T-helper 1 cell treated with Interleukin-12 subunit alpha and Interleukin-12 subunit beta and Interleukin-4 antibody, amounts not matched to agents 30 ng/mL and 1 ng/mL, for 36 hours (primary cell): Measurements from ENCODE around the gene DSCAML1. TPM values are rescaled to one million over a fixed set of nuclear protein-coding genes. Genes with fewer than 3 reads are reported as not detected.

ENCODE experiments used
- intact Hi-C: fragments of 100-400 bp; cut with micrococcal nuclease; formaldehyde crosslinking; loops from one replicate; pipeline ENCODE4 v1.15.1; 2024
- total RNA-seq: library from RNA; stranded (reverse); gene quantifications from 2 replicates; pipeline ENCODE4 v1.2.3, GENCODE V29; 2022

DSCAML1 gene
- total RNA-seq, 1 donor from 2014 or later, result 0.27 TPM

DNA sequence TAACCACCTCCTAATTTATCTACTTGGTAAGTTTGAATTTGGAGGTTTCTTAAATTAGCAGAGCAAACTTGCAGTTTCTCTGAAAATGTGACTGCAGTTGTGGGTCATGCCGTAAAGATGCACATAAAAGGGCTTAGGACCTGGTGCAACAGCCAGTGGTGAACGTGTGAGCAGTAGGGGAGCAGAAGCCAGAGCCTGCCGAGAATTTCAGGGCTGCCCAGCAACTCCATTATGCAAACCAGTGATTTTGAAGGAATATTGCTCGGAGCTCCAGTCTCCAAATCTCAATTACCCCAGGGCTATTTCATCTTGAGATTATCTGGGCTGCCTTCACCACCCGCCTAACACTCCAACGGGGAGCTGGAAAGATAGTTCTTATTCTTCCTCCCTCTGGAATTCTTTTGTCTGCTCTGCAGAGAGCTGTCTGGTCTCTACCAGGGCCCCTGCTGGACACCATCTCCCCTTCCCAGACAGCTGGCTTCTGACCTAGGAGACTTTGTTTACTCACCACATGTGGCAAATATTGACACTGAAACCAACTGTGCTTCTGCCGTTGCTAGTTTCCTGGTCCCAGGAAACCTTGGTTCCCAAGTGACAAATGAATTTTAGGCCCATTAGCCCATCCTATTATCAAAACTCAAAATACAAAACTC, 93.9 kb downstream of the DSCAML1 start:
- intact Hi-C loops, result no loop called here

DNA sequence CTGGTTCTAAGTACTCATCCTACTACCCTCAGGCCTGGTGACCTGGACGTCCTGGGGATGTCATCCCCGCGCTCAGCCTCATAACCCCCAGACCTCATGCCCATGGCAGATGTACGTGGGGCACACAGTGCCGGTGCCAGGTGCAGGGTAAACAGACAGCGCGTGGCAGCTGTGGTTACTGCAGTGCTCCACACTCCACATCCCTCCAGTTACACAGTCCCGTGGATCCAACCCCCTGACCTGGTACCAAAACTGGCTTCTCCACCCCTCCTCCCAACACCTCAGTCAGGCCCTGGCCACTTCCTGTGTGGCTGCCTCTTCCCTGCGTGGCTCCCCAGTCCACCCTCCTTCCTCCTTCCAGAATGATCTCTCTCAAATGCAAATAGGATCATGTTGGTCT, 95.2 kb downstream of the DSCAML1 start:
- intact Hi-C loops, result no loop called here

DNA sequence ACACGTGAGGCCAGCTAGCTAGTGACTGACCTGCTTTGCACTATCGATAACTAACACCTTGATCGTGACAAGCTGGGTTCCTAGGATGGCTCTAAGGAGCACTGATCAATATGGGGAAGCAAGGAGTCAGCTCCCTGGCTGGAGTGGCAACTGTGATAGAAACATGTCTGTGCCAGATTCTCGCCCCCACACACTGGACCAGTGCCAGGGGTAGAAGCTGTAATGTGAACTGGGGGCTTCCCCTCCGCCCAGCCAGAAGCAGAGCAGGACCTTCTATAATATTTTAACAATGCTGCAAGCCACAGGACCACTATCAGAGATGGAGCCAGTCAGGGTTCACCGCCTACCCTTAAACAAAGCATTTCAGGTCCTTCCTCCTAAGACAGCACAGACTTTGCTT, 96.5 kb downstream of the DSCAML1 start:
- intact Hi-C loops, result no loop called here

DNA sequence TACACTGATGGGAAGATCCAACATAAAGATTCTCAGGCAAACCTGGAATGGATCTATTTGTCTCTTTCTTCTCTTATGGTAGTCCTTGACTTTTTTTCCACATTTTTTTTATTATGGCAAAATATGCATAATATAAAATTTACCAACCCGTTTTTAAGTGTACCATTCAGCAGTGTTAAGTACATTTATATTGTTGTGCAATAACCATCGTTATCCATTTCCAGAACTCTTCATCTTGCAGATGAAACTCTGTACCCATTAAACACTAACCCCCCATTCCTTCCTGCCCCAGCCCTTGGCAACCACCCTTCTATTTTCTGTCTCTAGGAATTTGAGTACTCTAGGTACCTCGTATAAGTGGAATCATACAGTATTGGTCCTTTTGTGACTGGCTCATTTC, 99.7 kb downstream of the DSCAML1 start:
- intact Hi-C loops, result no loop called here

DNA sequence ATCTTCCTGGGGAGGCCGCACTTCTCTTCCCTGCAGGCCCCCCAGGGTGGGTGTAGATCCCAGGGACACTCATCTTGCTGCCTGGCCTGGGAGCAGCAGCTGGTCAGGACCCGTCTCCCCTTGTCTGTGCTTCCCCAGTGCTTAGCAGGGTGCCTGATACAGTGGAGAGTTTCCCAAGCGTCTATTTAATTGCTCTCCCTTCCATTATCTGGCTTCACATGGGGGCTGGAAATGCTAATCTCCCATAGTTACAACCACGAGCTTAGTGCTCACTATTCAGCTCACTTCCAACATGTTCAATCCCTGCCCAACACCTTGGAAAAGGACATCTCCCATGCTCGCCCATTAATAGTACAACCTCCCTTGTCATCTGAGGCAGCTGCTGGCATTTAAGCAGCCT, 100.5 kb downstream of the DSCAML1 start:
- intact Hi-C loops, result no loop called here

DNA sequence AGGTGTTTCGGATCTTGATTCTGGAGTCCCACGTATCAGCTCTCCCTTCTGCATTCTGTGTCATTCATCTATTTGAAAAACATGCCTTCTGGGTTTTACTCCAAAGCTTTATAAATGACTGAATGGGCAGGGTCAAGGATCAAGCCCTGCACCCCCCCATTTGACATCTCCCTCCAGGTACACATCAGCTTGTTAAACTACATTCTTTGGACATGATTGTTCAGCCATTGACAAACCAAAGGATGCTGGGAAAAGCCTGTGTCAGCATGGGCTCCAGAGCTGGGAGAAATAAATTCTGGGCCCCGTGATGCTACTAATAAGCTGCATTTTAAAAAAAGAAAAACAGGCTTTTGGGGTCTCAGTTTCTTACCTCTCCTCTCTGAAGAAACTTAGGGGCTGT, 103.7 kb downstream of the DSCAML1 start:
- intact Hi-C loops, result no loop called here

DNA sequence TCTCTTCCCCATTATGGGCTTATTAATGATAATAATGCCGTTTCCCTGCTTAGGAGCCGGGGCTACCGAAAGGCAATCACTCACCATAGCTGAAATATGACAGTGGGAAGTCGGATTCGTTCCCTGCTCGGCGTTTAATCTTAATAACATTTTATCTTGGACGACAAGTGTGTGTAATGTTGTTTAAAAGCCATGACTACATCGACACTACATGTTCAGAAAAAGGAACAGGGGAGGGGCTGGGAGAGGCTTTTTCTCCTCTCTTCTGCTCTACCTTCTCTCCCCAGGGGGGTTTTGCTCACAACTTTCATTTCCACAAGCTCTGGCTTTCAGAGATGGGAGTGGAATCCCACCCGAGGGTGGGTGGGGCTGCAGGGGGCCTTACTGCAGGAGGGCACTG, 105.5 kb downstream of the DSCAML1 start:
- intact Hi-C loops, result no loop called here

DNA sequence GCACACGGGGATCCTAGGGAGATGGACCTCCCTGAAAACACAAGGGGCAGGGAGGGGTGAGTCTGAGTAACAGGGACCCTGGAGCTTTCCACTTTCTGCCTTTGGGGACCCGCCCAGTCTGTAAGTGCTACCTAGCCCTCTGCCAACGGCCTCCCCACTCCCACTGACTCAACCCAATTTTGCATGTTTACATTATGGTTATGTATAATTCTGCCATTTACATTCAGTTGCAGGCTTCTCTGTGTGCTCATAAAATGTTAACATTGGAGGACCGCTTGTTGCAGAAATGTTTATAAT, 105.8 kb downstream of the DSCAML1 start:
- intact Hi-C loops, result no loop called here

DNA sequence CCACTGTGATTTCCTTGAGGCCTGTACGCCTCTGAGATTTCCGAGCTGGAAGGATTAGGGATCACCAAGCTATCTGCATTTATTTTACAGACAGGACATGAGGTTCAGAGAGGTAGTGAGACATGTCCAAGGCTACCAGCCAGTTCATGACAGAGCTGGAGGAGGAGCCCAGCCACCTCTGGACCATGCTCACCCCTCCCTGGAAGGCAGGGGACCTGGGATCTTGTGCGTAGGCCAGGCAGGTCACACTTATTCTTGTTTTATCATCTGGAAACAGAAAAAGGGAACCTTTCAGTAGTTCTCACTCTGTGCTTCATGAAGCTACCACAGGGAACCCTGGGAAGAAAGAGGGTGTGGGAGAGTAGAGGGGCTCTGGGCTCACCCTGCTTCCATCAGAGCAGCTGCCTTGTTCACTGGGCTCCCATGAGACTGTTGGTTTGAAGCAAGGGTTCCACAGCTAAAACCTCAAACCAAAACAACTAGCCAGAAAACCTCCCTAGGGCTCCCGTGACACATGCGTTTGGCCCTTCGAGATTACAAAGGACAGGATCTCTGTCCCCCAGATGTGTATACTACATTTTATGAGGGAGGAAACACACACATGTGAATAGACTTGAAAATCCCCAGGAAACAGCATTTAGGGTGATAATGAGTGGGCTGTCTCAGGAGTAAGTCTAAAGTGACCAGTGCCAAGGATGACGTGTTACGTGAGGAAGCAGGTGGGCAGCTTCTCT, 106.4 kb downstream of the DSCAML1 start:
- intact Hi-C loops, result no loop called here

DNA sequence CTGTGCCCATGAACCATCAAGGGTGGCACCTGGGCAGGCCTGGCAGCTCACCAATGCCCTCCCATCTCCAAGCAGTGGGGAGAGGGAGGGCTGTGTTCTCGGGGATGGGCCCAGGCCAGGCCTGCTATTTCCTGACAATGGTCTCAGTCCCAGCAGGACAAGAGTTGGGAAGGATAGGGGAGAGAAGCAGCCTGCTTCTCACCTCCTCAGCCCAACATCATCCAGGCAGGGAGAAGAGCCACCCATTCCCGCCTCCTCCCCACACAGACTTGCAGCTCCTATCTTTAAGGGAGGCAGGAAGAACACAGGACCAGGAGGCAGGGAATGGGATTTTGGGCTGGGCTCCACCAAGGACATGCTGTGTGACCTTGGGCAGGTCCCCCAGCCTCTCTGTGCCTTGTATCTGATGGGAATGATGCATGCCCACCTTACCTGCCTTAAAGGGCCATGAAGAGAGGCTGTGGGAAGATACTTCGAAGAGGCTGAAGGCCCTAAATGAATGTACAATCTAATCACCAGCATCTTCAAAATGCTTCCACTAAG, 108.7 kb downstream of the DSCAML1 start:
- intact Hi-C loops, result no loop called here

DNA sequence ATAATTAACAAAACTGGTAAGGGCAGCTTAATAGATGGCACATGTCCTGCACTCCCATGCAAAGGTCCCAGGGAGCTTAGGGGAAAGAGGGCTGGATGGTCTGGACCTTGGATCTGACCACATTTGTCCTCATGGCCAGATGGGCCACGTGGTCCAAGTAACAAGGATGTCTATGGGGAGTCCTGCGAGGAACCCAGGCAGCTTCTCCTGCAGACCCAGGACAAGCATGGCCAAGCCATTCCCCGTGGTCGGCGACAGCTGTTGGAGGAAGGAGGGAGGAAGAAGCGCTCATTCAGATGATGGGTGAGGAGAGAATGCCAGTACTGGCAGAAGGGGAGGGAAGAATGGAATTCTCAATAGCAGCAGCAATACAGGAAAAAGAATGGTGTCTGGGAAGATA, 109.2 kb downstream of the DSCAML1 start:
- intact Hi-C loops, result no loop called here

DNA sequence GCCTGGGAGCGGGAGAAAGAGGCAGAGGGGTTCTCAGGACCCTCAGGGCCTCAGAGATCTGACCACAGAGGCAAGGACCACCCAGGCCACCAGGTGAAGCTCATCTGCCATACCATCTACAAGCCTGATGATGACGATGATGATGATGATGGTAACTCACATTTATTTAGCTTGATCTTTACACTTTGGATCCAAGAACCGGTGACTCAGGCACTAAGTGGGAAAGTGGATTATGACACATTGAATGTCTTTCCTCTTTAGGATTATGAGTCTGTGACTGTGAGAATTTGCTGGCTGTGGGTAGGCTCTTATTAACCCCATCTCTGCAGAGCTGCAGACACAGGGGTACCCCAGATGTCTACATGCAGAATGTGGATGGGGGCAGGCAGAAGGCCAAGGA, 110.3 kb downstream of the DSCAML1 start:
- intact Hi-C loops, result no loop called here

DNA sequence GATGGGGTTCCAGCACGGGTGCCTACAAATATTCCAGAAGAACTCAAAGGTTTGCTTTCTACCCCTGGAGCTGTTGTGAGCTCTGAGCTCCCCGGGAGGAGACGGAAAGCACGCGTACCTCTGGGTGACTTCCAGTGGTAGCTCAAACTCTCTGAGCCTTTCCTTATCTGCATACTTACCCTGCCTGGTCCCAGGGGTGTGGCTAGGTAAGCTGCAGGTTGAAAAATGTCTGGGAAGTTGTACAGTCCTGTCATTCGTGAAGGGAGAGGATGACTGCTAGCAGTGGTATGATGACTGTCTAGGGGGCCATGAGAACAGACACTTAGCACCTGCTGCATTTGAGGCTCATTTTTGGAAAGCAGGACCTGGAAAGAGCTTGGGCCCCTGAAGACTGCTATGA, 111.5 kb downstream of the DSCAML1 start:
- intact Hi-C loops, result no loop called here

DNA sequence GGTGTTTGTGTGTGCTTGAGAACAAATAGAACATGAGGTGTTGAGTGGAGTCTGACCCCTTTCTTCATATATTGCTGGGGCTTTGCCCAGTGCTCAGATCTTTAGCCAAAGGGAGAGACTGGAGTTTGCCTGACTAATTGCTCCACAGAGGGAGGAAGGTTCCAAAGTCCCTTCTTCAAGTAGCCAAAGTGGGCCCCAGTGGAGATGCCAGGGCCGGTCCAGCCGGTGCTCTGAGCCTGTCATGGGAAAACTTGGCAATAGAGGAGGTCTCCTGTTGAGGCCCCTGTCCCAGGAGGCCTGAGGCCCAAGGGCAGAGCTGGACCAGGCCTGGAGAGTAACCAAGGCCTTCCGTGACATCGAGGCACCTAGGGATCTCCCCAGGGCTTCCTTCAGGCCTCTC, 112.3 kb downstream of the DSCAML1 start:
- intact Hi-C loops, result no loop called here

DNA sequence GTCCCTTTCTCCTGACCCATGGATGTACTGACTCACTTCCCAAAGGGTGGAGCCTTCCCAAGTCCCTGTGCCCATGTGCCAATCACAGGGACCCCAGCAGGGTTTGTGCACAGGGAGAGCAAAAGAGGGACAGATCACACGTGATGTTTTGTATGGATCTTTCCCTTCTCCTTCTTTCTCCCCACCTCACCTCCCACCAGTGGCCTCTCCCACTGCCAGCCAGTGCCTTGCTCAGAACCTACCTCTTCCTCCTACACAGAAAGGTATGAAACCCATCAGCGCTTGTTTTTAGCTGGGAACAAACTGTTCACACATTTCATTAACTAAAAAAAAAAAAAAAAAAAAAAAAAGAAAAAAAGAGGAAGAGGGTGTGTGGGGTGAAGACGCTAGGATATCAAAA, 112.9 kb downstream of the DSCAML1 start:
- intact Hi-C loops, result no loop called here

DNA sequence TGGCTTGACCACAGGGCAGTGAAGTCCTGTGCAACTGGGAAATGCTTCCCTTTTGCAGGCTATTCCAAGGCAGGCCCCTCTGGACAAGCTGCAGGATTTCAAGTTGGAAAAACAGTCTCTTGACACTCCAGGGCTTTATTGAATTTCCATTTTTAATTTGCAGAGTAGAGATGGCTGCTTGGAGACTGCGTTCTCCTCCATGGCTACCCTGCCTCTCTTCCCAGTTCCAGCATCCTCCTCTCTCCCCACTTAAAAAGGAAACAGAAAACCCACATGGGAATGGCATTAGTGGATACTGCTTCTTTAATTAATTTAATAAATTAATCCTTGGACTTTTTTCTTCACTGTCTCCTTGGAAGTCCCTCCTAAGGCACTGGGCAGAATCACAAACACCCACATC, 115.6 kb downstream of the DSCAML1 start:
- intact Hi-C loops, result no loop called here

DNA sequence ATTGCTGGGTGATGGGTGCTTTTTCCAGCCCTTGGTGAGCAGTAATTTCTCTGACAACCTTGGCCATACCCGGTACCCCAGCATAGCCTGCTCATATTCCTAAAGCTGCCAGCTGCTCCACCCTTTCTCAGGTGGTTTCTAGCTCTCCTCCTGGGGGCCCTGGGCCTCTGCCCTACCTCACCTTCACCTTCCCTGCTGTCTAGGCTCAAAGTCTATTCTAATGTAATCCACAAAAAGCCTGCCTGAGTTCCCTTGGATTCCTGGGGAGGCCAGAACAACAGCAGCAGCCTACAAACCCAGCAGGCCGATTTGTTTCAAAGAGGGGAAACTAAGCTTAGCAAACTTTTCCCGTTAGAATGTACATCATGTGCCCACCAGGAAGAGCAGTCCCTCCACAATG, 117.6 kb downstream of the DSCAML1 start:
- intact Hi-C loops, result no loop called here

DNA sequence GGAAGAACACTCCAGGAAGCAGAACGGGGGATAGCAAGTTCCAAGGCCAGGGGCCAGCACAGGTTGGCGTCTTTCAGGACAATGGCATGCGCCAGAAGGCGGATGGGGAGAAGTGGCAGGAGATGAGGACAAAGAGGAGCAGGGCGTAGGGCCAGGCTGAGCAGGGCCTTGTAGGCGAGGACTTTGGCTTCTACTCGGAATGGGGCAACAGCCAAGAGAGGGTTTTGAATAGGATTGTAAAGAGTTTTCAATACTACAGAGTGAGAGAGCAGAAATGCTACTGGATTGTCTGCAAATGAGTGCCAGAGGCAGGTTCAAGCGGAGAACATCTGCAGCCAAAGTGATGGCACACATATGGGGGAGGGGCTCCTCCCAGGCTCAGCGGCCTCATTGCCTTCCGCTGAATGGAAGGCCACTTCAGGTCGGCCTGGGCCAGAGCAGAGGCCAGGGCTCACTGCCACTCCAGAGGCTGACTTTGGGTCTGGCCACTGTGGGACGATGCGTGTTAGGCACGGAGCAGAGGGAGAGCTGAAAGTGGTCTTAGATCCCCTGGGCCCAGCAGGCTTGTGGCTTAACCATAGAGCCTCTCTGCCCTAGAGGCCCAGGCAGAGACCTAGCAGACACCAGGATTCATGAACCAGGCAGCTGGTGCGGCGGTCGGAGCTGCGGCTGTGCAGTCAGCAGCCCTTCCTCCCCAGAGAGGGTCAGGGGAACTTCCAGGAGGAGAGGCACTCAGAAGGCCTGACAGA, 118.2 kb downstream of the DSCAML1 start:
- intact Hi-C loops, result no loop called here

DNA sequence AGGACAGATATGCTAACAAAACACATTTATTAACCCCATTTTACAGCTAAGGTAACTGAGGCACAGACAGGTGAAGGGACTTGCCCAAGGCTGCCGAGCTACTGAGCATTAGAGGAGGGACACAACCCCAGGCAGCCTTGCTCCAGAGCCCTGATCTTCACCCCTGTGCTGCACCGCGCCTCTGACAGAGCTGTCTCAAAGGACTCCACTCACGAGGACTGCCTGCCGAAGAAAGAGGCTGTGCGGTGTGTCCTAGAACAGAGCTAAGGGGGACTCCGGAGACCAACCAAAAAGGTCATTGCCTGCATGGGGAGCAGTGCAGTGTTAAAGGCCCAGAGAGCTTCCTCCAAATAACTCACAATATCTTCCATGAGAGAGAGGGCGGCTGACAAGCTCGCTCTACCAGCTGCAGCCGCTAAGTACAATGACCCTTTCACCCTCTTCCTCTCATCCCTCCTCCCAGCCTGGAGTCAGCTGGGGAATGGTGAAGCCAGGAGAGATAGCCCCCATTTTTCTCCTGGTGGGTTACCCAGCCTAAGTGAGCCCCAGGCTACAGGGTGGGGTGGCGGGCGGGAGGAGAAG, 119.2 kb downstream of the DSCAML1 start:
- intact Hi-C loops, result no loop called here

DNA sequence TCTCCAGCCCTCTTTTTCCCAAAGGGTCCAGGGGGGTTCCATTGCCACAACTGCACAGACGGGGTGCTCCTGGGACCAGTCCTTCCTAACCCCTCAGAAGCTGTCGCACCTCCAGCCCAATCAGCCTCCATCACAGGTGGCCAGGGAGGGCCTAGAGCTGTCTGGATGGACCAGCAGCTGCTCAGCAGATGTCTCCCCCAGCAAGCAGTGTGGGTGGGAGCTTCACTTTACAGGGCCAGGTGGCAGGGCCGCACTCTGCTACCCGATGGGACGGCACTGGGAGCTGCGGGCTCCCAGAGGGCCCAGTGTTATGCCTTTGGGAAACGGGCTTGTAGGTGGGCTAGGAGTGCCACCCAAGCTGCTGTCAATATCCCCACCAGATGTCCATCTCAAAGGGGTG, 120.5 kb downstream of the DSCAML1 start:
- intact Hi-C loops, result no loop called here

DNA sequence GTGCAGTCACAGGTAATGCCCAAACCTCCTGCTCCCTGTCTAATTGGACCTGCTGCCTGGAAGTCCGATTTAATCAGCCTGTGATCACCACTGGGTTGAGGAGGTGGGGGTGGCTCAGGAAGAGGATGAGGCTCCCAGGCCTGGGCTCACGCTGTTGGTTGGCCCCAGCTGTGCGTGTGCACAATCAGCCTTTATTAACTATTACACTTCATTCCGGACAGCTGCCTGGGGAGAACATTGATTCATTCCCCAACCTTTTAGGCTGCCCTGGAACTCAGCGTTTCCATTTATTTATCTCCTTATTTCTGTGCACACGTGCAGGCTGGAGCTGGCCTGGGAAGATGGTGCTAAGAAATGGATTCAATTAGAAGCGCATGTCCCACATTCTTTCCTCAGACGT, 123.4 kb downstream of the DSCAML1 start:
- intact Hi-C loops, result no loop called here

DNA sequence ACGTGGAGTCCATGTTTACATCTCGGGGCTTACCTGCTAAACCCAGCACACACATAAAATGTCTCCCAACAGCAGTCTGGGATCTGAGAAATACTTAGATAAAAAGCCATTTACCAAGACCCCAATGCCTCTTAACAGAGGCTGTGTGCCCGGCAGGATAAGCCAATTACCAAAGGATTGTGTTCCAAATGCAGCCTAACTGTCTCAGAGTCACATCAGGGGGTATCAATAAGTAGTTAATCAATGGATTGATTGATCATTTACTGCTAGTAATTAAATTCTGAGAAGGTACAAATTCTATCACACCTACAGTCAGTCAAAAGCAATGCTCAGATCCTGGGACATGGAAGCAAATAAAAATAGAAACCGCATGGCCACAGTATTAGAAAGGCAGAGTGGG, 125.6 kb downstream of the DSCAML1 start:
- intact Hi-C loops, result no loop called here
